MCF 10A (cell line): ENCODE data around the gene DNMBP. TPM values are rescaled to one million over a fixed set of nuclear protein-coding genes. Genes with fewer than 3 reads are reported as not detected.

Experiments
- BruUV-seq: library from RNA; stranded (reverse); fragments of 400-500 nt; replicated peaks from 2 replicates; lab custom pipeline; 2021; lab: Mats Ljungman, UMichigan
- CTCF ChIA-PET: fragments of 300-600 bp; sonication (Branson Sonifier 250); formaldehyde crosslinking; extraction: SDS; loops from one replicate; lab custom pipeline; 2021; ENCODE audit warnings: antibody characterized with exemption, inconsistent platforms; lab: Yijun Ruan, JAX
- POLR2A ChIA-PET: fragments of 300-600, 350-650 bp; sonication (Branson Sonifier 250); formaldehyde crosslinking; extraction: SDS; loops from one replicate; lab custom pipeline; 2020; ENCODE audit warnings: antibody characterized with exemption, inconsistent platforms; lab: Yijun Ruan, JAX
- DNase-seq: peaks from one replicate; pipeline ENCODE4 v3.0.0-alpha.2; 2018; ENCODE audit not compliant: unreplicated experiment
- H3K27ac Mint-ChIP-seq: one replicate; pipeline ENCODE4 v1.8.0; 2022; ENCODE audit warnings: mild to moderate bottlenecking, low read depth, mixed read lengths; ENCODE audit not compliant: unreplicated experiment
- H3K27me3 Mint-ChIP-seq: one replicate; pipeline ENCODE4 v1.8.0; 2022; ENCODE audit warnings: mixed read lengths; ENCODE audit not compliant: insufficient read depth, unreplicated experiment
- H3K36me3 Mint-ChIP-seq: one replicate; pipeline ENCODE4 v1.8.0; 2022; ENCODE audit warnings: mild to moderate bottlenecking, moderate library complexity, mixed read lengths; ENCODE audit not compliant: insufficient read depth, unreplicated experiment
- H3K4me1 Mint-ChIP-seq: one replicate; pipeline ENCODE4 v1.8.0; 2022; ENCODE audit warnings: mixed read lengths; ENCODE audit not compliant: insufficient read depth, unreplicated experiment
- H3K4me3 Mint-ChIP-seq: one replicate; pipeline ENCODE4 v1.8.0; 2022; ENCODE audit warnings: mild to moderate bottlenecking, moderate library complexity, mixed read lengths; ENCODE audit not compliant: unreplicated experiment
- H3K9me3 Mint-ChIP-seq: one replicate; pipeline ENCODE4 v1.8.0; 2022; ENCODE audit warnings: mixed read lengths; ENCODE audit not compliant: unreplicated experiment
- CTCF ChIP-seq: fragments of 200-600 bp; IDR thresholded peaks from one replicate; pipeline ENCODE4 v1.8.0; 2022; ENCODE audit warnings: antibody characterized with exemption, mild to moderate bottlenecking; ENCODE audit not compliant: unreplicated experiment
- intact Hi-C: fragments of 100-400 bp; cut with micrococcal nuclease; formaldehyde crosslinking; loops from 2 replicates; pipeline ENCODE4 v1.14.1; 2022
- total RNA-seq: library from RNA; stranded (reverse); gene quantifications from 2 replicates; pipeline ENCODE4 v1.2.3, GENCODE V29; 2022

The DNMBP gene
- total RNA-seq, 1 experiment from 2014 or later, result 11.3 TPM

- DNase-seq, result no peak
- POLR2A ChIA-PET, result interaction anchor here (0.6 to 16.1 kb wide), 12 partner anchors 9 to 552 kb away, joined by 3 to 547 read pairs (median 6); partner anchors contain the start of genes DNMBP and SLC25A28
- H3K4me1 Mint-ChIP-seq, result peaks cover 23% of the 10 kb centered on the region
- no peak overlapping the region for H3K4me3 Mint-ChIP-seq
- H3K9me3 Mint-ChIP-seq, result no peaks in the 10 kb centered on the region
- H3K36me3 Mint-ChIP-seq, result peaks cover 15% of the 10 kb centered on the region
- intact Hi-C loops, result no loop called here
- H3K27ac Mint-ChIP-seq, result peak overlapping the region; percentile 85
- no TSS peak for BruUV-seq
- CTCF ChIA-PET, result interaction anchor here (0.6 to 8.0 kb wide), 12 partner anchors 9 to 65 kb away, joined by 3 to 55 read pairs (median 4); partner anchors contain the start of gene DNMBP
- no peak for TF ChIP-seq CTCF
- no peaks in the 10 kb centered on the region for H3K27me3 Mint-ChIP-seq
Measured at GRCh38 chr10:99983280-99983988, 26.3 kb downstream of the DNMBP start.

GRCh38 chr10:99982728-99983127, 27.0 kb downstream of the DNMBP start:
- Mint-ChIP-seq H3K9me3 (no peaks in the 10 kb centered on the region), H3K27me3 (no peaks in the 10 kb centered on the region), H3K4me1 (peaks cover 30% of the 10 kb centered on the region), H3K4me3 (no peak overlapping the region), H3K36me3 (peaks cover 9% of the 10 kb centered on the region), H3K27ac (peak overlapping the region; percentile 85)
- ChIA-PET POLR2A (interaction anchor here (1.1 to 16.1 kb wide), 4 partner anchors 16 to 552 kb away, joined by 3 to 547 read pairs (median 20); partner anchors contain the start of gene DNMBP), CTCF (interaction anchor here (0.7 to 8.0 kb wide), 8 partner anchors 10 to 64 kb away, joined by 3 to 55 read pairs (median 4); partner anchors contain the start of gene DNMBP)
- no peak for DNase-seq
- intact Hi-C loops, result no loop called here
- no peak for TF ChIP-seq CTCF
- no TSS peak for BruUV-seq

- Mint-ChIP-seq H3K36me3 (peaks cover 9% of the 10 kb centered on the region), H3K4me1 (peaks cover 33% of the 10 kb centered on the region), H3K27me3 (no peaks in the 10 kb centered on the region), H3K27ac (peak overlapping the region; percentile 12), H3K4me3 (no peak overlapping the region), H3K9me3 (no peaks in the 10 kb centered on the region)
- DNase-seq, result no peak
- TF ChIP-seq CTCF, result no peak
- intact Hi-C loops, result no loop called here
- no TSS peak for BruUV-seq
- ChIA-PET CTCF (interaction anchor here (0.6 to 8.0 kb wide), 5 partner anchors 10 to 75 kb away, joined by 3 to 55 read pairs (median 4); partner anchors contain the start of gene DNMBP), POLR2A (interaction anchor here (2.1 to 16.1 kb wide), 3 partner anchors 15 to 63 kb away, joined by 10 to 547 read pairs (median 30); partner anchors contain the start of gene DNMBP)
Measured at GRCh38 chr10:99981581-99982199, 28.1 kb downstream of the DNMBP start.
